Gastroesophageal sphincter (tissue), 3 donors: ENCODE results near the gene ATP6V0A4.

ENCODE experiments used
- POLR2A ChIP-seq, 2 donors: fragments of 450-650 bp; IDR thresholded peaks; one replicate each; pipeline ENCODE4 v1.6.1; 2017; ENCODE audit warnings: antibody characterized with exemption in 2 of 2, mild to moderate bottlenecking in 2 of 2, moderate library complexity in 1 of 2
- POLR2AphosphoS5 ChIP-seq: sonication (generic); formaldehyde crosslinking; IDR thresholded peaks from one replicate; pipeline ENCODE4 v1.6.1; 2017; ENCODE audit warnings: antibody characterized with exemption
- TF ChIP-seq, protein P1 (sequence below), 4 experiments: fragments of 200-600 bp in 2 of 4; fragments of 450-650 bp in 2 of 4; sonication (generic) in 1 of 4; IDR thresholded peaks; one replicate each; pipeline ENCODE4 v1.5.1; 2017 to 2019; ENCODE audit warnings: antibody characterized with exemption in 4 of 4, mild to moderate bottlenecking in 2 of 4, moderate library complexity in 2 of 4

DNA sequence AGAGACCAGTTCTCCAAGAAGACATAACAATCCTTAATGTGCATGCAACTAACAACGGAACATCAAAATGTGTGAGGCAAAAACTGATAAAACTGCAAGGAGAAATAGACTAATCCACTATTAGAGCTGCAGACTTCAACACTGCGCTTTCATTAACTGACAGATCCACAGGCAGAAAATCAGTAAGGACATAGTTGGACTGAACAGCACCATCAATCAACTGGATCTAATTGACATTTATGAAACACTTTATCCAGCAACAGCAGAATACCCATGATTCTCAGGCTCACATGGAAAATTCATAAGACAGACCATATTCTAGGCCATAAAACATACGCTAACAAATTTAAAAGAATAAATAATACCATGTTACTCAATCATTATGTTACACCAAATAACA is 21.6 kb upstream of the ATP6V0A4 start:
- no peak for TF ChIP-seq POLR2AphosphoS5
- TF ChIP-seq, protein P1, sequence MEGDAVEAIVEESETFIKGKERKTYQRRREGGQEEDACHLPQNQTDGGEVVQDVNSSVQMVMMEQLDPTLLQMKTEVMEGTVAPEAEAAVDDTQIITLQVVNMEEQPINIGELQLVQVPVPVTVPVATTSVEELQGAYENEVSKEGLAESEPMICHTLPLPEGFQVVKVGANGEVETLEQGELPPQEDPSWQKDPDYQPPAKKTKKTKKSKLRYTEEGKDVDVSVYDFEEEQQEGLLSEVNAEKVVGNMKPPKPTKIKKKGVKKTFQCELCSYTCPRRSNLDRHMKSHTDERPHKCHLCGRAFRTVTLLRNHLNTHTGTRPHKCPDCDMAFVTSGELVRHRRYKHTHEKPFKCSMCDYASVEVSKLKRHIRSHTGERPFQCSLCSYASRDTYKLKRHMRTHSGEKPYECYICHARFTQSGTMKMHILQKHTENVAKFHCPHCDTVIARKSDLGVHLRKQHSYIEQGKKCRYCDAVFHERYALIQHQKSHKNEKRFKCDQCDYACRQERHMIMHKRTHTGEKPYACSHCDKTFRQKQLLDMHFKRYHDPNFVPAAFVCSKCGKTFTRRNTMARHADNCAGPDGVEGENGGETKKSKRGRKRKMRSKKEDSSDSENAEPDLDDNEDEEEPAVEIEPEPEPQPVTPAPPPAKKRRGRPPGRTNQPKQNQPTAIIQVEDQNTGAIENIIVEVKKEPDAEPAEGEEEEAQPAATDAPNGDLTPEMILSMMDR (IDR thresholded peaks at IDR 0.05): no peak
- no peak for TF ChIP-seq POLR2A (IDR thresholded peaks at IDR 0.05)
